Limb (tissue), 2 donors: ENCODE results near the gene ZBTB47.

Source experiments
- DNase-seq, 2 donors: peaks; one replicate each; pipeline ENCODE4 v3.0.0-alpha.2; 2016; ENCODE audit errors: extremely low spot score in 2 of 2

Gene ZBTB47

DNA sequence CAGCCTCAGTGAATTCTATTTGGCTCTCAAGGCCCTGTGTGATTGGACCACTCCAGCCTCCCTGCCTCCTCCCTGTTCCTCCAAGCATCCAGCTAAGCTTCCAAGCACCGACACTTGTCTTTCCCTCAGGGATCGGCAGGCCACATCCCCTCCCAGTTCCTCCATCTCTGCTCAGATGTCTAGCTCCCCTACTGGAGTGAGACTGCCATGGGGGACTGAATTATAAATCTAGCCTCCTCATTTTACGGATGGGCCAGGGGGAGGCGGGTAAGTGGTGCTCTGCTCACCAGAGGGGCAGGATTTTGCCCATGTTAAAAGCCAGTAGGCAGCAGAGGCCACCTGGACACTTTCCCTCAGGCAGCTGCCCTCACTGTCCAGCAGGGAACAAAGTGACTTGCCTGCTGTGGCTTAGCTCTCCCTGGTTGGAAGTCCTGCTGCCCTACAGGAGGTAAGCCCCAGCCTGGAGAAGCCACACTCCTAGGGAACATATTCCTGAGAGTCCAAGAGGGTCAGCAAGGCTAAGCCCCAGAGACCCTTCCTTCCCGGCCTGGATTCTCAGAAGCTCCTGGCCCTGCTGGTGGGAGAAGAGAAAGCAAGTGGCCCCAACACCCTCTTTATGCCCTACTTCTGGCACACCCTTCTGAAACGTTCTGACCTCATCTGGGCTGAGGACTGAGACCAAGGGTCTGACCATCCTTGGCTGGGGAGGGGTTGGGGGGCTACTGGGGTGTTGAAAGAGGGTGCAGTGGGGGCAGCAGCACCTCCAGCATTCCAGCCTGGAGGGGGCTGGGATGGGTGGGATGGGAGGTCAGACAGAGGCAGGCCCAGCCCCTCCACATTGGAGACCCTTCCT lies 58.2 kb downstream of the ZBTB47 start:
- DNase-seq, result no peak

DNA sequence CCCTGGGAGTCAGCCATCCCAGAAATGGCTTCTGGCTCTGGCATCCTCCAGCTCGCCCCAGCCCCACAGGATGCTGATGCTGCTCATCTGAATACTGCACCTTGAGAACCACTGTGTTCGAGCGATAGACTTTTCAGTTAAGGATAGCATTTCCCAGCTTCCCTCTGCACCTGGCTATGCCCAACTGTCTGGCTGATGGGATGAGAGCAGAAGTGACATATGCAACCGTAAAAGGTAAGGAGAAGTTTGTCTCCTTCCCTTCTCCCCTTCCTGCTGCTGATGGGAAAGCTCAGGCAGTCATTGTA lies 58.8 kb downstream of the ZBTB47 start:
- no peak for DNase-seq

- DNase-seq, result no peak
Measured at GRCh38 chr3:42712688-42713372, 59.3 kb downstream of the ZBTB47 start.

DNA sequence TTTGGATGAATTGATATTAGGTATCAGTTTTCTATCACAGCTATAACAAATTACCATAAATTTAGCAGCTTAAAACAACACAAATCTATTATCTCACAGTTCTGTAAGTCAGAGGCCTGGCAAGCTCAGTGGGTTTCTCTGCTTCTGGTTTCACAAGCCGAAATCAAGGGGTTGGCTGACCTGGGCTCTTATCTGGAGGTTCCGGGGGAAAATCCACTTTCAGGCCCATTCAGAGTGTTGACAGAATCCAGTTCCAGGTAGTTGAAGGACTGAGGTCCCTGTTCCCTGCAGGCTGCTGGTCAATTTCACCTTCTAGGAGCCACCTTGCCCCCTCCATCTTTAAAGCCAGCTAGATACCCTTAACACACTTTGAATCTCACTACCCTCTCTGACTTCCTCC lies 60.2 kb downstream of the ZBTB47 start:
- DNase-seq, result no peak

DNA sequence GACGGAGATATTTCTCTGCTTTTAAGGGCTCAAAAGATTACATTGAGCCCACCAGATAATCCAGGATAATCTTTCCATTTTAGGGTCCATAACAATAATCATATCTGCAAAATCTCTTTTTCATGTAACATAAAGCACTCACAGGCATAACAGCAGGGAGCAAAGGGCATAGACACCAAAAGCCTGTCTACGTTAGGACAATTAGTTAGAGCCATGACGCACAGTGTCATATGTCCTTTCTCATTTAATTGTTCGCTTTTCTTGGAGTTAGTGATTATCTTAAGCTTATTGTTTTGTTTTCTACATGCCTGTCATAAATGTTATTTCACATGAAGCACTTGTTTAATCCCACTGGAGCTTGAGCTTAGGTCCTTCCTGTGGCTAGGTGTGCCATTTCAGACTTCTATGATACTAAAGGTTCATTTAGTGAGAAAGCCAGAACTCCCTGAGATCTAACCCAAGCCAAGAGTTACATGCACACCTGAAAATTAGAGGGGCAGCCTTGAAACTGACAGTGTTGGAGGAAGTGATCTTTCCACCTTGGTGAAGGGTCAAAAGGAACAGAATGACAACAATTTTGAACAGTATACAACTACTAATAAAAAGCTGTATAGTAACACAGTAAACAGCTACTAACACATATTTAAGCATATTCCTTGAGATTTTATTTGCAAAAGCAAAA lies 60.8 kb downstream of the ZBTB47 start:
- DNase-seq, result no peak
